ENCODE measurements around the gene OLAH.
"Not testable (repeated sequence)": the region's sequence is repeated elsewhere in the genome, so short reads cannot be mapped to it uniquely, and the experiment has no call there.

OLAH gene

DNA sequence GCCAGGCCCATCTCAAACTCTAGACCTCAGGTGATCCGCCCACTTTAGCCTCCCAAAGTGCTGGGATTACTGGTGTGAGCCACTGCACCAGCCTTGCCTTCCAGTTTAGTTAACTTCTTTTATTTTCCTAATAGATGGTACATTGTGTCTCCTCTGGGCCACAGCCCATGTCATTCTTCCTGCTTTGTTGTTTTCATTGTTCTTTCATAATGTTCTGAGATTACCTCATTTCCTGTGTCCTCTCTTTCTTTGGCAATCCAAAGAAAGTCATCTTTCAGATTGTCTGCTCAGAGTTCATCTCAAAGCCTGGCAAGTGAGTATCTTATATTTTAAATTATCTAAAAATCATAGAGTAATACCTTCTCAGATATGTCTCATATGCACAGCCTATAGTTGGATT is at the start of gene OLAH:
TSS of gene OLAH (plus strand) at position 270 of the 400 bp plus-strand sequence. CDS start 3,346 bp downstream, outside the sequence.
- no peak for DNase-seq

DNA sequence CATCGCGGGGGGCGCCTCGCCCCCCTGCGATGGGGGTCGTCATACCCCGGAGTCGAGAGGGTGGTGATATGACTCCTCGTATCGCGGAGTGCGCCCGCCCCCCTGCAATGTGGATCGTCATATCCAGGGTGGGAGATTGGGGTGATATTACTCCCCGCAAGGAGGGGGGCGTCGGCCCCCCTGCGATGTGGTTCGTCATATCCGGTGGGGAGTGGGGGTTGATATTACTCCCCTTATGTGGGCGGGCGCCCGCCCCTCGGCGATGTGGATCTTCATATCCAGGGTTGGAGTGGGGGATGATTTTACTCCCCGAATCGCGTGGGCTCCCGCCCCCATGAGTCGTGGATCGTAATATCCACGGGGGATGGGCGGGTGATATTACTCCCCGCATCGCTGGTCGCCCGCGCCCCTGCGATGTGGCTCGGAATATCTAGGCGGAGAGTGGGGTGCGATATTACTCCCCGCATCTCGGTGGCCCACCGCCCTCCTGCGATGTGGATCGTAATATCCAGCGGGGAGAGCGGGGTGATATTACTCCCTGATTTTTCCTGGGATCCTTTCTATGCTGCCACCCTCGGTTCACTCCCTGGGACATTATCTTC is 47.7 kb upstream of the OLAH start:
- no peak for DNase-seq

DNA sequence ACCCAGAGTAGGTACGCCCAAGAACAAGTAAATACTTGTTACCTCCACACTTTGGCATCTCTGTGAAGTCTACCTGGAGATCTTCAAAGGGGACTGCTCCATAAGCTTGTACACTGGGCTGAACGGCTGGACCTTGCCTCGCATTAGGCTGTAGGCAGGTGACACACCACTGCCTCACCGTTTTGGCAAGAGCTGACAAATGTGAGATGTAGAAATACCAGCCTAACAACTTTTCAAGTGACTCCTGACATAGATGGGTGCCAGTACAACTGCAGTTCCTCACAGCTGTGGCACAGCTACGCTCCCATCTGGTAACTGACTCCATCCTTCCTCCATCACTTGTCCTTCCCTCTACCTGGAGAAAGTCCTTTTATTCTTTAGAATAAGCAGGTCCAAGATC is 30.2 kb upstream of the OLAH start:
- not testable (repeated sequence) for DNase-seq

GRCh38 chr10:15015451-15015850 is 28.3 kb upstream of the OLAH start:
- DNase-seq, result no peak

GRCh38 chr10:15020966-15021365 is 22.8 kb upstream of the OLAH start:
- not testable (repeated sequence) for DNase-seq

DNA sequence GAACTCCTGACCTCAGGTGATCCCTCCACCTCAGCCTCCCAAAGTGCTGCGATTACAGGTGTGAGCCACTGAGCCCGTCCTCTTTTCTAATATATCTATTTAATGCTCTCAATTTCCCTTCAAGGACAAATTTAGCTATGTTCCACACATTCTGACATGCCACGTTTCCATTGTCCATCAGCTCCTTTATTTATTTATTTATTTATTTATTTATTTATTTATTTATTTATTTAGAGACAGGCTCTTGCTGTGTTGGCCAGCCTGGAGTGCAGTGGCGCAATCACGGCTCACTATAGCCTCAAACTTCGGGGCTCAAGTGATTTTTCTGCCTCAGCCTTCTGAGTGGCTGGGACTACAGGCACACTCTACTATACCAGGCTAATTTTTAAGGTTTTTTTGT is 20.7 kb upstream of the OLAH start:
- DNase-seq, result not testable (repeated sequence)

DNA sequence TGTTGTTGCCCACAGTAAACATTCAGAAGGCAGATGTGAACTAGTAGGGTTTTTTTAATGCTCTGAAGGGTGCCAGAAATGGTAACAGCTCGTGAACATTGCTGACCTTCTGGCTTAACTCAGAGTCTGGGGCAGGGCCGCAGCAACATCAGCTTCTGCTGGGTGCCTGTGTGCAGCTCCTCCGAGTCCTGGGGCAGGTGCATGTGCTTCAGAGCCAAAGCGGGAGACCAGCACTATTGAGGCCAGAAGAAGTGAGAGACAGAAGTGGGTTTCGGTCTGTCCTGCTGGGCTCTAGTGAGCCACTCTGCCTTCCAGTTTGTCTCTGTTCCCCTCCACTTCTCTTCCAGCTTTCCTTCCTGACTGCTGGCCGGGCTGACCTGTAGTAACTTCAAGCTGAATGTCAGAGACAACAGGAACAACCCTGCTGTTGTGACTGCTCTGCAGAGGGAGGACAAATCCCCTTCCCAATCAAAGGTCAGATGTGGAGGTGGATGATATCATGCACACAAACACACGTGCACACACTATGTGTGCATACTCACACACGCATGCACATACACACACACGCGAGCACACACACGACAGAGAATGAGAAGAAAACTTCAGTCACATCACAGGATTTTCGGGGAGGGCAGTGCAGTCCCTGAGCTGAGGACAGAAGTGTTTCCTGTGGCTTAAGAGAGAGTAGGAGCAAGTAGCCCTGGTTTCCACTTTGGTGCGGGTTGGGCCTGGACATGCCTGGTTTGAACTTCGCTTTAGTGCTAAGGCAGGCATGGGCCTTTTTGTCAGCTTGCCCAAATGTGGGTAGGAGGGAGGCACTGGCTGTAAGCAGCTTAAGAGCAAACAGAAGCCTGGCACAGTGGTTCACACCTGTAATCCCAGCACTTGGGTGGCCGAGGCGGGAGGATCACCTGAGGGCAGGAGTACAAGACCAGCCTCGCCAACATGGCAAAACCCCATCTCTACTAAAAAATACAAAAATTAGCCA is 19.4 kb upstream of the OLAH start:
- DNase-seq, result not testable (repeated sequence)

GRCh38 chr10:15025040-15025439 is 18.7 kb upstream of the OLAH start:
- DNase-seq, result not testable (repeated sequence)

- DNase-seq, result no peak
These were observed 16.0 kb upstream of the OLAH start for GRCh38 chr10:15027741-15028140.

DNA sequence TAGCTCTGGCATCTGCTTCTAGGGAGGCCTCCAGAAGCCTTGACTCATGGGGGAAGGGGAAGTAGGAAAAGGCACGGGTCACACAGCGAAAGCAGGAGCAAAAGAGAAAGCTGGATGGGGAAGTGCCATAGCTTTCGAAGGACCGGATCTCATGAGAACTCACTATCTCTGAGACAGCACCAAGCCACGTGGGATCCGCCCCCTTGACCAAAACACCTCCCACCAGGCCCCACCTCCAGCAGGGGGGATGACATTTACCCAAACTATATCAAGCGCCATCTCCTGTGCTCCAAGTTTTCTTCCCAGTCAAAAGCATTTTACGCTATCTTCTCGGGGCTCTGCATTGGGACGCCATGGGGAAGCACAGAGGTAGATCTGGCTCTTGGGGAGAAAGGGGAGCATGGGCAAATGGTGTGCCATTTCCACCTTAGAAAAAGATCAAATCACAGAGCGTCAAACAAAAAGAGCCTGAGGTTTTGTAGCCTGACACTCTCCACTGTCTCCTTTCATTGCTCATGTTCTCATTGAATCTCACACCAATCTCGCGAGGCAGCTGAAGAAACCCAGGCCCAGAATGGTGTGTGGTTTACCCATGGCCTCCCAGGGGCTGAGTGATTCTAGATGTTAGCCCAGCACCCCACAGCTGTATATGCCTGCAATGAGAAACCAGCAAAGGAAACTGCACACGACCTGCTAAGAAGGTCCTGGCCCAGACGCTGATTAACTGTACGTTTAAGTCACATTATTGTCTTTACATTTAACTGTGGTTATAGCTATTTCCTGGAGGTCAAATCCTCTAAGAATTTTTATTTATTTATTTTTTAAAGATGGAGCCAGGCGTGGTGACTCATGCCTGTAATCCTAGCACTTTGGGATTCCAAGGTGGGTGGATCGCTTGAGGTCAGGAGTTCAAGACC is 8.1 kb upstream of the OLAH start:
- DNase-seq, result no peak

GRCh38 chr10:15037691-15038090 is 6.1 kb upstream of the OLAH start:
- no peak for DNase-seq

DNA sequence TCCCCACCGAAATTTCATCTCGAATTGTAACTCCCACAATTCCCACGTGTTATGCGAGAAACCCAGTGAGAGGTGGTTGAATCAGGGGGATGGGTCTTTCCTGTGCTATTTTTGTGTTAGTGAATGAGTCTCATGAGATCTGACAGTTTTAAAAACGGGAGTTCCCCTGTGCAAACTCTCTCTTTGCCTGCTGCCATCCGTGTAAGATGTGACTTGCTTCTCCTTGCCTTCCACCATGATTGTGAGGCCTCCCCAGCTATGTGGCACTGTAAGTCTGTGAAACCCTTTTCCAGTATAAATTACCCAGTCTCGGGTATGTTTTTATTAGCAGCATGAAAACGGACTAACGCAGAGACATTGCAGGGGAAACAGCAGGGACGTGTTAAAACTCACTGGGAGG is 5.3 kb upstream of the OLAH start:
- DNase-seq, result no peak

- no peak for DNase-seq
These were observed 1.6 kb downstream of the OLAH start for GRCh38 chr10:15045380-15045779.

GRCh38 chr10:15046626-15047025 is 2.9 kb downstream of the OLAH start:
- DNase-seq, result no peak

DNA sequence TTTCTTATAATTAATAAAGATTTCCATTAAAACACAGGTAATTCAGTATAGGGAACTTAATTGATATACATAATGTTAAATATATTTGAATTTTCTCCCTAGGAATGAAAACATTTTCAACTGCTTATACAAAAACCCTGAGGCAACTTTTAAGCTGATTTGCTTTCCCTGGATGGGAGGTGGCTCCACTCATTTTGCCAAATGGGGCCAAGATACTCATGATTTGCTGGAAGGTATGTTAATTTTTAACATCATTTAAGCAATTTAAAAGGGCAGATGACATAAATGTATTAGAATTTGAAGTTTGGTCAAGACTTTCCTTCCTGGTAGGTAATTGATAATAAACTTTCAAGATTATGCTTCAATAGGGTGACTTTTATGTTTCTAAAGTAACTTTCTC is 5.8 kb downstream of the OLAH start:
- no peak for DNase-seq

DNA sequence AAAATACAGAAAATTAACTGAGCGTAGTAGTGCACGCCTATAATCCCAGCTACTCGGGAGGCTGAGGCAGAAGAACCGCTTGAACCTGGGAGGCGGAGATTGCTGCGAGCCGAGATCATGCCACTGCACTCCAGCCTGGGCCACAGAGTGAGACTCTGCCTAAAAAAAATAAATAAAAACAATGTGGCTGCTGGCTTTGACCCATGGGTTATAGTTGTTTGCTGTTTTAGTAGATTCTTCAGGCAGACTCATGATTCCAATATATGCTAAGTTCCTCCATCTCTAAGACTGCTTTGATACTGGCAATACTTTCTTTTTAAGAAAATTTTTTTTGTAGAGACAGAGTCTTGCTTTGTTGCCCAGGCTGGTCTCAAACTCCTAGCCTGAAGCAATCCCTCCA is 8.4 kb downstream of the OLAH start:
- no peak for DNase-seq

DNA sequence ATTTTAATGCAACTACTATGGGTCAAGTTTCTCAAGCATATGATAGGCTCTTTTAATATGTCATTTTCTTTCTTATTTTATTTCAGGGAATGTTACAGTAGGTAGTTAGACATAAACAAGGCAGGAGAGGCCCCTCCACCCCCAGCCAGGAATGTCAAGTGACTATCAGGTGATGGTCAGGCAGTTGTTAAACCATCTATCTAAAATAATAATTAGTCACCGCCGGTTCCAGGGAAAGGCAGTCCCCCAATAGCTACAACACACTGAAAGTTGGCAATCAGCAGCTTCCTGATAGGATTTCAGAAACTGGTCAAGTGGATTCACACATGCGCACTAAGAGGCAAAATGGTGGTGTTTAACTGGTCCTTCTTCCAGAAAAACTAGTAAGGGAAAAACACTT is 9.3 kb downstream of the OLAH start:
- DNase-seq, result no peak

DNA sequence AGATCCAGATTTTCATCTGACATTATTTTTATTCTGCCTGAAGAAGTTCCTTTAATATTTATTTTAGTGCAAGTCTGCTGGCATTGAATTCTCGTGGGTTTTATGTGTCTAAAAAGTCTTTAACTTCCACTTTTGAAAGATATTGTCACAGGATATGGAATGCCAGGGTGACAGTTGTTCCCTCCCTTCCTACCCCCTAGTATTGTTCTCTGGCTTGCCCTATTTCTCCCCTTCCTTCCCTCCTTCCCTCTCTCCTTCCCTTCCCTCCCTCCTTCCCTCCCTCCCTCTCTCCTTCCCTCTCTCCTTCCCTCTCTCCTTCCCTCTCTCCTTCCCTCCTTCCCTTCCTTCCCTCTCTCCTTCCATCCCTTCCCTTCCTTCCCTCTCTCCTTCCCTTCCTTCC is 14.9 kb downstream of the OLAH start:
- no peak for DNase-seq

GRCh38 chr10:15059914-15060313 is 16.2 kb downstream of the OLAH start:
- no peak for DNase-seq

DNA sequence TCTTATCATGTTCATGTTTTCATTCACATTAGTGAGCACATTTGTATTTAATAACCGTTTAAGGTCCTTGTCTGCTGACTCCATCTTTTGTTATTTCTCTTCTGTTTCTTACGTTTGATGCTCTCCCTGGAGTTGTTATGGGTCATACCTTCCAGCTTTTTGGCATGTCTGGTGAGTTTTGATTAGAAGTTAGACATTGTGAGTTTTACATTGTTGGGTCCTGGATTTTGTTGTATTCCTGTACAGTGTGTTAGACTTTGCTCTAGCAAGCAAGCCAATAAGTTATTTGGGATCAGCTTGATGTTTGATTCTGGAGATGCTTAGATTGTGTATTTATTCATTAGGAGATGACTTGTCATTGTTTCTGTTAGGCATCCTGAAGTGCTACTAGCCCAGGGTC is 16.9 kb downstream of the OLAH start:
- DNase-seq, result no peak

- DNase-seq, result no peak
These were observed 23.4 kb downstream of the OLAH start for GRCh38 chr10:15067154-15067553.

GRCh38 chr10:15068802-15069201 is 25.1 kb downstream of the OLAH start:
- no peak for DNase-seq

DNA sequence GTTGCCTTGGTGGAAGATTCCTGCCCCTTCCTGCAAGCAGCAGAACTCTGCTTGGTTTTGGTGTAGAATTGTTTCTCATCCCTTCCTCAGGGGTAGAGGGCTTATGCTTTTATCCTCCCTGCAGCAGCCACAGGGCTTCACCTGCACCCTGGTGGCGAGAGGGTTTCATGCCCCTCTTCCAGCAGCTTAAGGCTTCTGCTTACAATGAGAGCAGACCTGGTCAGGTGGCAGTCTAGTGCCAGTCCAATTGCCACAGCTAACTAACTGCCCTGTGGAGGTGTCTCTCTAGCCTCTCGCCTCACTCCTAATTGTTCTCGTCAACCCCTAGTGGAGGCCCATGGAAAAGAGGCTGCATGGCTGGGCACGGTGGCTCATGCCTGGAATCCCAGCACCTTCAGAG is 25.5 kb downstream of the OLAH start:
- no peak for DNase-seq
